IMR-90 (cell line): ENCODE data around the gene INO80.
"Not testable (repeated sequence)": the region's sequence is repeated elsewhere in the genome, so short reads cannot be mapped to it uniquely, and the experiment has no call there.

Experiments used
- BHLHE40 ChIP-seq: fragments of 150-350 bp; IDR thresholded peaks from 2 replicates; pipeline ENCODE4 v1.6.1; 2016; ENCODE audit warnings: mild to moderate bottlenecking, low read depth, low read length
- CEBPB ChIP-seq: IDR thresholded peaks from 2 replicates; pipeline ENCODE4 v1.6.1; 2012; ENCODE audit warnings: low read depth, low read length, improper control_type of control experiment
- CTCF ChIP-seq: conservative IDR thresholded peaks from 2 replicates; pipeline ENCODE4 v1.5.1; 2012; ENCODE audit warnings: mild to moderate bottlenecking, low read depth, low read length, improper control_type of control experiment
- MAFK ChIP-seq: IDR thresholded peaks from 2 replicates; pipeline ENCODE4 v1.6.1; 2012; ENCODE audit warnings: low read depth, low read length, improper control_type of control experiment
- MAZ ChIP-seq: IDR thresholded peaks from 2 replicates; pipeline ENCODE4 v1.6.1; 2012; ENCODE audit warnings: low read depth, mild to moderate bottlenecking, low read length, improper control_type of control experiment, moderate library complexity, borderline replicate concordance
- NFE2L2 ChIP-seq: fragments of 150-350 bp; IDR thresholded peaks from 2 replicates; pipeline ENCODE4 v1.6.1; 2016; ENCODE audit warnings: low read depth, mild to moderate bottlenecking, low read length
- POLR2A ChIP-seq: IDR thresholded peaks from 2 replicates; pipeline ENCODE4 v1.6.1; 2012; ENCODE audit warnings: mild to moderate bottlenecking, low read depth, low read length
- RAD21 ChIP-seq: IDR thresholded peaks from 2 replicates; pipeline ENCODE4 v1.6.1; 2012; ENCODE audit warnings: low read length, improper control_type of control experiment
- RFX5 ChIP-seq: IDR thresholded peaks from 2 replicates; pipeline ENCODE4 v1.8.0; 2012; ENCODE audit warnings: low read depth, mild to moderate bottlenecking, low read length, moderate library complexity
- SMC3 ChIP-seq: fragments of 150-350 bp; IDR thresholded peaks from 2 replicates; pipeline ENCODE4 v1.6.1; 2016; ENCODE audit warnings: low read depth, mild to moderate bottlenecking, antibody characterized with exemption, low read length, moderate library complexity

GRCh38 chr15:41078879-41079278 lies 37.2 kb downstream of the INO80 start:
- not testable (repeated sequence) for TF ChIP-seq CTCF, NFE2L2, RFX5, BHLHE40, CEBPB, POLR2A, MAFK, RAD21, SMC3, MAZ
